ENCODE data around the gene TTC16. TPM values are rescaled to one million over a fixed set of nuclear protein-coding genes. Genes with fewer than 3 reads are reported as not detected.
A peak's percentile ranks its signal among the peaks of the same experiment; 100 is the strongest.
"Not testable (repeated sequence)": the region's sequence is repeated elsewhere in the genome, so short reads cannot be mapped to it uniquely, and the experiment has no call there.

The TTC16 gene
- total and polyA plus RNA-seq, 8 donors, result 0.02 to 0.09 (median 0.03) TPM; not detected in 4

DNA sequence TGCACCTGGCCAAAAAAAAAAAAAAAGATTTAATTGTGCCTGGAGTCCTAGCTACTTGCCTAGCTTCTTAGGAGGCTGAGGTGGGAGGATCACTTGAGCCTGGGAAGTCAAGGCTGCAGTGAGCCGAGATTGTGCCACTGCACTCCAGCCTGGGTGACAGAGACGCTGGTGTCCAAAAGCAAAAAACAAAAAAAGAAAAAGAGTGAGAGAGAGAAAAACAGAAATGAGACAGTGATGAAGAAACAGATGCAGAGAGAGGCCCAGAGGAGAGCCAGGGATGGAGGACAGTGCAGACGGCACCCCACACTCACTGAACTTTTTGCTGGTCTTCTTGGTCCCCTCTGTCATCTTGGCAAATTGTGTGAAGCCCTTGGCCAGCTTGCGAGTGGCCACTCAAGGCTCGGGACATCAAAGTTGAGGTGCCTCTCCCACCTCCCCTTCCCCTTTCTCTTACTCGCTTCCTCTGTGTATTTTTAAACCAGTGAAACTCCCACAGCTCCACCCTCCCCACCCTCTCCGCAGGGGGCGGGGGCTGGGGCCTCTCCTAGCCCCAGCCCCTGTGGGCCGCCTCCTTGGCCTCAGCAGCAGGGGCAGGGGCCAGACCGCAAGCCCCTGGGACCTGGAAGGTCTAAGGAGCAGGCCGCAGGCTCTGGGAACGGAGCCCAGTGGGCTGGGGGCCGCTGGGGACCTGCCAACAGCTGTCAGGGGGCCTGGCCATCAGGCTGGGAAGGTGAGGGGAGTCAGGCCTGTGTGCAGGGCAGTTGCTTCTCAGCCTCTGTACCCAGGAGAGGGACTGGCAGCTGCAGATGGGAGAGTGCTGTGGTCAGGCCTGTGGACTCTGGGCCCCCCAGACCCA, 62.6 kb downstream of the TTC16 start, which contains the start of gene SH2D3C:
TSS of gene SH2D3C (minus strand) at position 387 of the 856 bp plus-strand sequence. CDS start at position 348, 39 bp downstream.
- FAIRE-seq (no peak), DNase-seq (peak in 1 of 6 donors; percentile 60), ATAC-seq (peak in 3 of 4 donors; percentile 24 to 51 (median 34))
- peak within 1 kb of the TSS in 1 of 4 donors; percentile 17 for H3K4me3 ChIP-seq
- H3K27me3 ChIP-seq, result no peaks in the 10 kb centered on the region
- TF ChIP-seq, protein P1, sequence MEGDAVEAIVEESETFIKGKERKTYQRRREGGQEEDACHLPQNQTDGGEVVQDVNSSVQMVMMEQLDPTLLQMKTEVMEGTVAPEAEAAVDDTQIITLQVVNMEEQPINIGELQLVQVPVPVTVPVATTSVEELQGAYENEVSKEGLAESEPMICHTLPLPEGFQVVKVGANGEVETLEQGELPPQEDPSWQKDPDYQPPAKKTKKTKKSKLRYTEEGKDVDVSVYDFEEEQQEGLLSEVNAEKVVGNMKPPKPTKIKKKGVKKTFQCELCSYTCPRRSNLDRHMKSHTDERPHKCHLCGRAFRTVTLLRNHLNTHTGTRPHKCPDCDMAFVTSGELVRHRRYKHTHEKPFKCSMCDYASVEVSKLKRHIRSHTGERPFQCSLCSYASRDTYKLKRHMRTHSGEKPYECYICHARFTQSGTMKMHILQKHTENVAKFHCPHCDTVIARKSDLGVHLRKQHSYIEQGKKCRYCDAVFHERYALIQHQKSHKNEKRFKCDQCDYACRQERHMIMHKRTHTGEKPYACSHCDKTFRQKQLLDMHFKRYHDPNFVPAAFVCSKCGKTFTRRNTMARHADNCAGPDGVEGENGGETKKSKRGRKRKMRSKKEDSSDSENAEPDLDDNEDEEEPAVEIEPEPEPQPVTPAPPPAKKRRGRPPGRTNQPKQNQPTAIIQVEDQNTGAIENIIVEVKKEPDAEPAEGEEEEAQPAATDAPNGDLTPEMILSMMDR (IDR thresholded peaks at IDR 0.05), result no peak
- WGBS, 2 donors, result 73 to 82% methylated on average over 13 of the region's 13 CpGs
- H3K27ac ChIP-seq, result peak within 1 kb of the TSS in 2 of 4 donors; percentile 55
- no peaks in the 10 kb centered on the region for H3K36me3 ChIP-seq
- no peaks in the 10 kb centered on the region for H3K9me3 ChIP-seq
- no peaks in the 10 kb centered on the region for H3K4me1 ChIP-seq
- intact Hi-C loops (cut with DNase I), result no loop called here

DNA sequence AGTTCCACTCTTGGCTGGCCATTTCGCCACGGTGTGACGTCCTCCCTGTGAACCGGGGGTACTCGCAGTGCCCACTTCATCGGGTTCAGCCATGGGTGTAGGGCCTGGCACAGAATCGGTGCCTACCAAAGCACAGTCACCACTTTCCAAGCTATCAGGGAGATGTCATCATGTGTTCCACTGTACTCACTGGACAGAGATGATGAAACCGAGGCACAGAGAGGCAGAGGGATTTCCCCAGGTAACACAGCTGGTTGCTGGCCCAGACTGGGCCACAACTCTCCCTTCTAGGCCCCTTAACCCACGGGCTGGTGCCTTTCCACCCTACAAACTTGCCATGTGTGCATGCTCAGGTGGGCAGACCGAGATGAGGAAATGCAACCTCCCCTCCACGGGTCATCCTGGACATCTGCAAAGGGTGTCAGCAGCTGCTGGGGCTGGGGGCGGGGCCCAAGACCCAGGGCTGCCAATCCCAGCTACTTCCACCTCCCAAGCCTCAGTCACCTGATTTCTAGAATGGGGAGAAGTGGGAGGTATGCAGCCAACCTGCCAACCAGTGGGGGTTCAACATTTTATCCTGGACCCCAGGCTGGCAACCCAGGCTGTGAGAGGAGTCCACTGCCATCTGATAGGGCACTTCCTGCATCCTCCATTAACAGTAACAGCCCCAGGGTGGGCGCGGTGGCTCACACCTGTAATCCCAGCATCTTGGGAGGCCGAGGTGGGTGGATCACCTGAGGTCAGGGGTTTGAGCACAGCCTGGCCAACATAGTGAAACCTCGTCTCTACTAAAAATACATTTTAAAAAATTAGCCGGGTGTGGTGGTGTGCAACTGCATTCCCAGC, 63.5 kb downstream of the TTC16 start:
- WGBS, 2 donors, result 76 to 83% methylated on average over 17 of the region's 17 CpGs
- intact Hi-C loops (cut with DNase I), result no loop called here
- H3K27ac ChIP-seq, result peak overlapping the region in 2 of 4 donors; percentile 55
- no peaks in the 10 kb centered on the region for H3K27me3 ChIP-seq
- DNase-seq (peak in 1 of 6 donors; percentile 23), FAIRE-seq (no peak), ATAC-seq (peak in 3 of 4 donors; percentile 21 to 35 (median 33))
- no peak overlapping the region for H3K4me3 ChIP-seq
- TF ChIP-seq, protein P1 (IDR thresholded peaks at IDR 0.05), result no peak
- no peaks in the 10 kb centered on the region for H3K36me3 ChIP-seq
- H3K4me1 ChIP-seq, result no peaks in the 10 kb centered on the region
- H3K9me3 ChIP-seq, result no peaks in the 10 kb centered on the region

DNA sequence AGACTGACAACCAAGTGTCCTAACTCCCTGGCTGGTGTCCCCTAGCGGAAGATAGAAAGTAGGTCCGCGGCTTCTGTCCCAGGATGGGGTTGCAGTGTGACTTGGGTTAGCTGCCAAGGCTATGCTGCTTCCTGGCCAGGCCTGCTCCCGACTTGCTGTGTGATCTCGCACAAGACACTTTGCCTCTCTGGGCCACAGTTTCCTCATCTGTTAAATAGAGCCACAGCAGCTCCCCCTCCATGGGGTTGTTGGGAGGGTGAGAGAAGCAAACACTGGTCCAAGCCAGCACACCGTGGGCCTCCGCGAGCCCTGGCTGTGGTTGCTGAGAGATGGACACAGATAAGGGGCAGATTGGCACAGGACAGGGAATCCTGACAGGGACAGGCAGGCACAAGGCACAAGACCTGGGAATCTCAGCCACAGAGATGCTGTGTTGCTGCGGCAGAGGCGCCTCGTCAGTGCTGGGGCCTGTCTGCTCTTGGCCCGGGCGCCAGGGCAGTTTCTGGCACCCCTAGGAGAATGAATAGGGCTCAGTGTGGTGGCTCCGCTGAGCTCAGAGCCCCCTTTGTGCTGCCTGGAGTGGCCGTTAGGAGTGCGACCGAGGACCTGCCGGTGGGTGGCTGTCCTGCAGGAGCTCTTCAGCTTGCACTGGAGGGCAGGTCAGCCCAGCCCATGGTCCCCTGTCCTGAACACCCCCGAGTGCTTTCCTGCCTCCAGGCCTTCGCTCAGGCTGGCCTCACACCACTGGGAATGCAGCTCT, 64.4 kb downstream of the TTC16 start:
- H3K4me1 ChIP-seq, result no peaks in the 10 kb centered on the region
- H3K4me3 ChIP-seq, result no peak overlapping the region
- no peak overlapping the region for H3K27ac ChIP-seq
- ATAC-seq (no peak), DNase-seq (peak in 1 of 6 donors; percentile 48), FAIRE-seq (no peak)
- H3K27me3 ChIP-seq, result no peaks in the 10 kb centered on the region
- H3K9me3 ChIP-seq, result no peaks in the 10 kb centered on the region
- TF ChIP-seq, protein P1 (IDR thresholded peaks at IDR 0.05), result no peak
- no peaks in the 10 kb centered on the region for H3K36me3 ChIP-seq
- intact Hi-C loops (cut with DNase I), result no loop called here
- WGBS, 2 donors, result 74 to 75% methylated on average over 19 to 20 of the region's 20 CpGs

DNA sequence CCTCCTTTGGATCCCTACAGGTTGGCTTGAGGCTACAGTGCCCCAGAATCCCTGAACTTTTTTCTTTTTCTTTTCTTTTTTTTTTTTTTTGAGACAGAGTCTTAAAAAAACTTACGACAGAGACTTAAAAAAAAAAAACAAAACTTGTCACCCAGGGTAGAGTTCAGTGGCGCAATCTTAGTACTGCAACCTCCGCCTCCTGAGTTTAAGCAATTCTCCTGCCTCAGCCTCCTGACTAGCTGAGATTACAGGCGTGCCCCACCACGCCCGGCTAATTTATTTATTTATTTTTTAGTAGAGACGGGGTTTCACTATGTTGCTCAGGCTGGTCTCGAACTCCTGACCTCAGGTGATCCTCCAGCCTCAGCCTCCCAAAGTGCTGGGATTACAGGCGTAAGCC, 65.0 kb downstream of the TTC16 start:
- H3K9me3 ChIP-seq; ATAC-seq; DNase-seq; H3K4me3 ChIP-seq; H3K27me3 ChIP-seq; intact Hi-C loops (cut with DNase I); H3K27ac ChIP-seq; H3K36me3 ChIP-seq; H3K4me1 ChIP-seq; FAIRE-seq: not testable (repeated sequence)
- WGBS, 2 donors, result 90 to 95% methylated on average over 9 of the region's 9 CpGs

Other genes with a start within 250 kb of the TTC16 start
- 10 to 100 TPM; 14.3 to 33.0 (median 22.0) TPM for gene STXBP1, start 103.8 kb upstream of the TTC16 start, total RNA-seq
- gene STXBP1, start 103.8 kb upstream of the TTC16 start, polyA plus RNA-seq, result 10 to 100 TPM; 17.6 to 46.4 TPM
- gene CFAP157, start 9.1 kb upstream of the TTC16 start, total RNA-seq, result under 1 TPM in 5 of 6 donors, not detected in 1; 0.12 to 0.39 (median 0.22) TPM
- 1 to 10 TPM; 1.6 to 2.1 TPM for gene CFAP157, start 9.1 kb upstream of the TTC16 start, polyA plus RNA-seq
- 10 to 100 TPM in 2 of 6 donors, 1 to 10 TPM in 4; 5.6 to 11.9 (median 9.0) TPM for gene PTRH1, start 416 bp upstream of the TTC16 start, total RNA-seq
- gene PTRH1, start 416 bp upstream of the TTC16 start, polyA plus RNA-seq, result 10 to 100 TPM; 11.5 to 13.4 TPM
- gene TOR2A, start 19.2 kb downstream of the TTC16 start, total RNA-seq, result 1 to 10 TPM; 4.2 to 9.0 (median 5.8) TPM
- 10 to 100 TPM; 10.1 to 17.5 TPM for gene TOR2A, start 19.2 kb downstream of the TTC16 start, polyA plus RNA-seq
- 1 to 10 TPM; 1.4 to 4.8 (median 1.8) TPM for gene SH2D3C, start 62.6 kb downstream of the TTC16 start, total RNA-seq
- 1 to 10 TPM; 6.9 to 7.1 TPM for gene SH2D3C, start 62.6 kb downstream of the TTC16 start, polyA plus RNA-seq
- gene CDK9, start 70.0 kb downstream of the TTC16 start, total RNA-seq, result 10 to 100 TPM; 33.9 to 58.2 (median 43.9) TPM
- gene CDK9, start 70.0 kb downstream of the TTC16 start, polyA plus RNA-seq, result 100 to 1,000 TPM in 1 of 2 donors, 10 to 100 TPM in 1; 73.7 to 119 TPM
- 10 to 100 TPM; 27.0 to 41.3 (median 34.3) TPM for gene FPGS, start 86.8 kb downstream of the TTC16 start, total RNA-seq
- gene FPGS, start 86.8 kb downstream of the TTC16 start, polyA plus RNA-seq, result 10 to 100 TPM; 57.1 to 85.3 TPM
- 10 to 100 TPM in 5 of 6 donors, 1 to 10 TPM in 1; 9.7 to 42.4 (median 13.6) TPM for gene ENG, start 138.6 kb downstream of the TTC16 start, total RNA-seq
- 10 to 100 TPM; 25.8 to 32.9 TPM for gene ENG, start 138.6 kb downstream of the TTC16 start, polyA plus RNA-seq
- 10 to 100 TPM in 4 of 6 donors, 1 to 10 TPM in 2; 8.9 to 18.3 (median 15.2) TPM for gene AK1, start 161.6 kb downstream of the TTC16 start, total RNA-seq
- 10 to 100 TPM; 49.5 to 81.7 TPM for gene AK1, start 161.6 kb downstream of the TTC16 start, polyA plus RNA-seq
- 10 to 100 TPM; 20.7 to 31.1 (median 26.0) TPM for gene ST6GALNAC6, start 183.5 kb downstream of the TTC16 start, total RNA-seq
- gene ST6GALNAC6, start 183.5 kb downstream of the TTC16 start, polyA plus RNA-seq, result 10 to 100 TPM; 30.6 to 35.7 TPM
- gene ST6GALNAC4, start 201.0 kb downstream of the TTC16 start, total RNA-seq, result 10 to 100 TPM; 25.9 to 66.6 (median 41.3) TPM
- gene ST6GALNAC4, start 201.0 kb downstream of the TTC16 start, polyA plus RNA-seq, result 10 to 100 TPM; 22.2 to 27.7 TPM
- gene PIP5KL1, start 214.7 kb downstream of the TTC16 start, total RNA-seq, result 1 to 10 TPM; 1.0 to 2.2 (median 1.2) TPM
- gene PIP5KL1, start 214.7 kb downstream of the TTC16 start, polyA plus RNA-seq, result 1 to 10 TPM in 1 of 2 donors, under 1 TPM in 1; 0.80 to 2.5 TPM
- 10 to 100 TPM; 19.6 to 34.9 (median 25.5) TPM for gene DPM2, start 221.8 kb downstream of the TTC16 start, total RNA-seq
- 10 to 100 TPM; 39.0 to 56.8 TPM for gene DPM2, start 221.8 kb downstream of the TTC16 start, polyA plus RNA-seq